Neutrophil (primary cell): ENCODE measurements around the gene FGFR4.
A peak's percentile ranks its signal among the peaks of the same experiment; 100 is the strongest.

Experiments
- H3K27ac ChIP-seq: fragments of 200-600 bp; sonication (generic); 2 replicates; pipeline ENCODE4 v1.5.1; 2016; ENCODE audit warnings: mild to moderate bottlenecking, moderate library complexity
- H3K27me3 ChIP-seq: fragments of 200-600 bp; sonication (generic); 2 replicates; pipeline ENCODE4 v1.6.0; 2016; ENCODE audit warnings: mild to moderate bottlenecking
- H3K36me3 ChIP-seq: fragments of 200-600 bp; sonication (generic); 2 replicates; pipeline ENCODE4 v1.5.1; 2017
- H3K4me1 ChIP-seq, 2 experiments: fragments of 200-600 bp in 1 of 2; sonication (generic) in 1 of 2; 1 replicate in 1 of 2; 2 replicates in 1 of 2; pipeline versions ENCODE4 v1.5.1 to v1.6.1; 2013 to 2016; ENCODE audit warnings: low read depth in 1 of 2, low read length in 1 of 2, mild to moderate bottlenecking in 1 of 2, moderate library complexity in 1 of 2; ENCODE audit not compliant: control insufficient read depth in 1 of 2, insufficient read depth in 1 of 2
- H3K4me3 ChIP-seq, 2 experiments: fragments of 200-600 bp in 1 of 2; sonication (generic) in 1 of 2; 1 replicate in 1 of 2; 2 replicates in 1 of 2; pipeline ENCODE4 v1.5.1; 2013 to 2016; ENCODE audit warnings: low read depth in 1 of 2, low read length in 1 of 2, mild to moderate bottlenecking in 1 of 2, moderate library complexity in 1 of 2
- H3K9me3 ChIP-seq: fragments of 200-600 bp; sonication (generic); 2 replicates; pipeline ENCODE4 v1.5.1; 2016
- CTCF ChIP-seq: fragments of 200-600 bp; sonication (generic); IDR thresholded peaks from 2 replicates; pipeline ENCODE4 v1.5.1; 2016; ENCODE audit warnings: antibody characterized with exemption

FGFR4 gene

GRCh38 chr5:177128551-177128981 is 41.9 kb downstream of the FGFR4 start:
- TF ChIP-seq CTCF = no peak
- Histone ChIP-seq H3K27me3 (no peaks in the 10 kb centered on the region), H3K36me3 (no peaks in the 10 kb centered on the region), H3K9me3 (no peaks in the 10 kb centered on the region), H3K27ac (no peak overlapping the region), H3K4me3 (no peak overlapping the region), H3K4me1 (peaks cover 9 to 11% of the 10 kb centered on the region in 2 experiments)

GRCh38 chr5:177130211-177131018 is 43.7 kb downstream of the FGFR4 start:
- no peak overlapping the region for H3K27ac ChIP-seq
- H3K36me3 ChIP-seq = peaks cover 5% of the 10 kb centered on the region
- H3K4me3 ChIP-seq = no peak overlapping the region
- H3K9me3 ChIP-seq = no peaks in the 10 kb centered on the region
- no peak for TF ChIP-seq CTCF
- no peaks in the 10 kb centered on the region for H3K27me3 ChIP-seq
- peaks cover 18 to 19% of the 10 kb centered on the region in 2 experiments for H3K4me1 ChIP-seq

GRCh38 chr5:177131019-177131320 is 44.3 kb downstream of the FGFR4 start:
- Histone ChIP-seq H3K4me3 (no peak overlapping the region), H3K36me3 (peaks cover 10% of the 10 kb centered on the region), H3K27me3 (no peaks in the 10 kb centered on the region), H3K4me1 (peaks cover 24% of the 10 kb centered on the region in 2 experiments), H3K27ac (no peak overlapping the region), H3K9me3 (no peaks in the 10 kb centered on the region)
- TF ChIP-seq CTCF = no peak

GRCh38 chr5:177131352-177132135 is 44.8 kb downstream of the FGFR4 start:
- Histone ChIP-seq H3K27me3 (no peaks in the 10 kb centered on the region), H3K4me3 (peak overlapping the region in 1 of 2 experiments; percentile 91), H3K27ac (peak overlapping the region; percentile 98), H3K9me3 (no peaks in the 10 kb centered on the region), H3K36me3 (peaks cover 14% of the 10 kb centered on the region), H3K4me1 (peaks cover 29 to 30% of the 10 kb centered on the region in 2 experiments)
- no peak for TF ChIP-seq CTCF

GRCh38 chr5:177132136-177133095 is 45.7 kb downstream of the FGFR4 start:
- TF ChIP-seq CTCF = no peak
- no peaks in the 10 kb centered on the region for H3K27me3 ChIP-seq
- peak overlapping the region; percentile 98 for H3K27ac ChIP-seq
- peaks cover 23% of the 10 kb centered on the region for H3K36me3 ChIP-seq
- peaks cover 34 to 39% of the 10 kb centered on the region in 2 experiments for H3K4me1 ChIP-seq
- no peaks in the 10 kb centered on the region for H3K9me3 ChIP-seq
- peak overlapping the region; percentile 91 to 98 for H3K4me3 ChIP-seq
